Hepatocyte (in vitro differentiated cells): ENCODE data around the gene CDC42BPA.

ENCODE experiments used
- CTCF ChIP-seq: fragments of 200-600 bp; sonication (generic); IDR thresholded peaks from 2 replicates; pipeline ENCODE4 v1.5.1; 2016; ENCODE audit warnings: antibody characterized with exemption, mild to moderate bottlenecking; ENCODE audit not compliant: poor library complexity
- EZH2 ChIP-seq: fragments of 200-600 bp; sonication (generic); IDR thresholded peaks from 2 replicates; pipeline ENCODE4 v1.6.1; 2016; ENCODE audit warnings: antibody characterized with exemption, mild to moderate bottlenecking, borderline replicate concordance
- EZH2phosphoT487 ChIP-seq: fragments of 200-600 bp; sonication (generic); IDR thresholded peaks from one replicate; pipeline ENCODE4 v1.6.1; 2018; ENCODE audit warnings: antibody characterized with exemption, mild to moderate bottlenecking, low read depth, moderate library complexity; ENCODE audit not compliant: unreplicated experiment, severe bottlenecking

- TF ChIP-seq CTCF: no peak
- no peak for TF ChIP-seq EZH2phosphoT487
- TF ChIP-seq EZH2: no peak
Observed at GRCh38 chr1:227002531-227003049, 315.7 kb downstream of the CDC42BPA start.
